Stomach (tissue), 4 donors: ENCODE results near the gene BCL2L12.

Source experiments
- CTCF ChIP-seq, 7 experiments: fragments of 450-650 bp in 4 of 7; fragments of 200-600 bp in 3 of 7; sonication (generic) in 3 of 7; IDR thresholded peaks; one replicate each; pipeline ENCODE4 v1.5.1; 2016 to 2019; ENCODE audit warnings: antibody characterized with exemption in 7 of 7, control low read depth in 2 of 7, mild to moderate bottlenecking in 1 of 7
- EP300 ChIP-seq: sonication (generic); formaldehyde crosslinking; IDR thresholded peaks from one replicate; pipeline ENCODE4 v1.6.1; 2017; ENCODE audit warnings: antibody characterized with exemption
- POLR2A ChIP-seq, 4 donors: fragments of 450-650 bp; IDR thresholded peaks; one replicate each; pipeline ENCODE4 v1.6.1; 2016; ENCODE audit warnings: antibody characterized with exemption in 4 of 4, control low read depth in 2 of 4, mild to moderate bottlenecking in 1 of 4, moderate library complexity in 1 of 4
- POLR2AphosphoS5 ChIP-seq, 3 donors: sonication (generic); formaldehyde crosslinking; IDR thresholded peaks; one replicate each; pipeline ENCODE4 v1.6.1; 2016; ENCODE audit warnings: antibody characterized with exemption in 3 of 3

DNA sequence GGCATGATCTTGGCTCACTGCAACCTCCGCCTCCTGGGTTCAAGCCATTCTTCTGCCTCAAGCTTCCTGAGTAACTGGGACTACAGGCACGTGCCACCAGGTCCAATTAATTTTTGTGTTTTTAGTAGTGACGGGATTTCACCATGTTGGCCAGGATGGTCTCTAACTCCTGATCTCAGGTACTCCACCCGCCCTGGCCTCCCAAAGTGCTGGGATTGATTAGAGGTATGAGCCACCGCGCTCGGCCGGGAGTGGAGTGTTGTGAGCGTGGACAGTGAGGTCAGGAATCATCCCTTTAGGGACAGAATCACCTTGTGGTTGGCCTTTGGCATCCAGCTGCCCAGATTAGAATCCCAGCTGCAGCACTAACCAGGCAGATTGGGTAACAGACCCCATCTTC, 36.1 kb upstream of the BCL2L12 start:
- TF ChIP-seq CTCF (IDR thresholded peaks at IDR 0.05) (no peak), POLR2A (IDR thresholded peaks at IDR 0.05) (no peak), EP300 (no peak), POLR2AphosphoS5 (IDR thresholded peaks at IDR 0.05) (no peak)
